Lower leg skin (tissue), 4 donors: Measurements from ENCODE around the gene REXO1. TPM values are rescaled to one million over a fixed set of nuclear protein-coding genes. Genes with fewer than 3 reads are reported as not detected.
"Not testable (repeated sequence)": the region's sequence is repeated elsewhere in the genome, so short reads cannot be mapped to it uniquely, and the experiment has no call there.

Source experiments
- DNase-seq, 2 donors: peaks; one replicate each; pipeline ENCODE4 v3.0.0-alpha.2; 2019; ENCODE audit warnings: low spot score in 2 of 2
- H3K4me3 ChIP-seq: fragments of 200-600 bp; sonication (generic); 2 replicates; pipeline ENCODE4 v1.5.1; 2017; ENCODE audit warnings: mild to moderate bottlenecking, low read depth; ENCODE audit not compliant: poor library complexity, severe bottlenecking
- CTCF ChIP-seq, 3 donors: fragments of 450-650 bp; IDR thresholded peaks; one replicate each; pipeline ENCODE4 v1.5.1; 2016; ENCODE audit warnings: antibody characterized with exemption in 3 of 3, mild to moderate bottlenecking in 3 of 3, moderate library complexity in 2 of 3
- POLR2A ChIP-seq, 2 donors: fragments of 450-650 bp; IDR thresholded peaks; one replicate each; pipeline ENCODE4 v1.6.1; 2016 to 2017; ENCODE audit warnings: antibody characterized with exemption in 2 of 2, mild to moderate bottlenecking in 1 of 2, moderate library complexity in 1 of 2
- WGBS, 2 donors: methylation state at CpG; one replicate each; pipeline ENCODE4 v1.1.5; 2018; 5-methylcytosine and 5-hydroxymethylcytosine counted together
- intact Hi-C: fragments of 100-400 bp; cut with DNase I; formaldehyde crosslinking; loops from one replicate; pipeline ENCODE4 v1.15.0; 2023; ENCODE audit warnings: low total_unique reads
- total RNA-seq, 4 donors: library from RNA; depleted of rRNA; stranded (reverse); fragments of >200 nt; gene quantifications; one replicate each; pipeline ENCODE4 v1.1.0, GENCODE V29; 2016

REXO1 gene
- total RNA-seq, 4 donors from 2014 or later: 32.9 to 51.1 (median 41.2) TPM

- no peak overlapping the region for H3K4me3 ChIP-seq
- TF ChIP-seq CTCF (IDR thresholded peaks at IDR 0.05) (no peak), POLR2A (IDR thresholded peaks at IDR 0.05) (no peak)
- intact Hi-C loops: no loop called here
- DNase-seq: no peak
- WGBS, 2 donors: 70 to 79% methylated on average over 12 to 25 of the region's 35 CpGs
Measured at GRCh38 chr19:1880611-1881392, 32.5 kb upstream of the REXO1 start.

GRCh38 chr19:1879982-1880381 lies 31.7 kb upstream of the REXO1 start:
- DNase-seq, H3K4me3 ChIP-seq, intact Hi-C loops: not testable (repeated sequence)

GRCh38 chr19:1878583-1878982 lies 30.3 kb upstream of the REXO1 start:
- WGBS, 2 donors: 80 to 82% methylated on average over 4 to 7 of the region's 8 CpGs
- DNase-seq, intact Hi-C loops, H3K4me3 ChIP-seq: not testable (repeated sequence)

More at GRCh38 chr19:1879982-1880381, 31.7 kb upstream of the REXO1 start:
- WGBS, 2 donors: 78 to 85% methylated on average over 15 to 16 of the region's 17 CpGs

GRCh38 chr19:1877280-1877660 lies 29.0 kb upstream of the REXO1 start:
- DNase-seq, H3K4me3 ChIP-seq, intact Hi-C loops: not testable (repeated sequence)
- 69% methylated on average over 43 of the region's 47 CpGs; no CpG with 5 or more reads in 1 of the 2 donors for WGBS, 2 donors

GRCh38 chr19:1876496-1877279 lies 28.4 kb upstream of the REXO1 start:
- peak overlapping the region; percentile 80 for H3K4me3 ChIP-seq
- intact Hi-C loops: not testable (repeated sequence)
- peak in 1 of 2 donors; percentile 87 for DNase-seq
- 14 to 22% methylated on average over 32 to 35 of the region's 53 CpGs for WGBS, 2 donors

GRCh38 chr19:1875646-1876495 lies 27.6 kb upstream of the REXO1 start:
- H3K4me3 ChIP-seq: peak overlapping the region; percentile 80
- 0 to 1% methylated on average over 22 to 58 of the region's 87 CpGs for WGBS, 2 donors
- TF ChIP-seq POLR2A (IDR thresholded peaks at IDR 0.05) (peak in 1 of 2 donors; percentile 63), CTCF (IDR thresholded peaks at IDR 0.05) (no peak)
- intact Hi-C loops: no loop called here
- peak; percentile 90 to 98 for DNase-seq

- peak overlapping the region; percentile 80 for H3K4me3 ChIP-seq
- intact Hi-C loops, DNase-seq: not testable (repeated sequence)
- WGBS, 2 donors: 0 to 1% methylated on average over 11 of the region's 11 CpGs
Measured at GRCh38 chr19:1875265-1875645, 27.0 kb upstream of the REXO1 start.
